GM21381 (cell line): ENCODE data around the gene DDX23.

Experiments used
- ATAC-seq: cut with Tn5 transposase; IDR thresholded peaks from one replicate; pipeline ENCODE4 v1.9.1; 2021; ENCODE audit warnings: mild to moderate bottlenecking, moderate library complexity; ENCODE audit not compliant: unreplicated experiment

The DDX23 gene

GRCh38 chr12:48824905-48825304 lies 27.1 kb downstream of the DDX23 start:
- ATAC-seq, result no peak

- ATAC-seq, result no peak
Observed at GRCh38 chr12:48824112-48824511, 27.9 kb downstream of the DDX23 start.

DNA sequence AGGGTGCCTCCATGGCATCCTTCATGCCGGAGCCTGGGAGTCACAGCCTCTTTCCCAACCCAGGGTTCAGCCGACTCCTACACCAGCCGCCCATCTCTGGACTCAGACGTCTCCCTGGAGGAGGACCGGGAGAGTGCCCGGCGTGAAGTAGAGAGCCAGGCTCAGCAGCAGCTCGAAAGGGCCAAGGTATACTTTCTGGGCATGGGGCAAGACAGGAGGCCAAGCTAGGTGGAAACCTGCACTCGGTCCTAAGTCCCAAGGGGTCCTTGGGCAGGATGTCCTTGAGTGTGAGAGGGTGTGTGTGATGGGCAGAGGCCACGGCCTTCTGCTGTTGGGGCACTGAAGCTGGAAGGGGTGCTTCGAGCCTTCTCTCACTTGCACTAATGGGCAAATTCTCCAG lies 28.7 kb downstream of the DDX23 start:
- ATAC-seq, result no peak

- no peak for ATAC-seq
Observed at GRCh38 chr12:48822711-48823110, 29.3 kb downstream of the DDX23 start.

DNA sequence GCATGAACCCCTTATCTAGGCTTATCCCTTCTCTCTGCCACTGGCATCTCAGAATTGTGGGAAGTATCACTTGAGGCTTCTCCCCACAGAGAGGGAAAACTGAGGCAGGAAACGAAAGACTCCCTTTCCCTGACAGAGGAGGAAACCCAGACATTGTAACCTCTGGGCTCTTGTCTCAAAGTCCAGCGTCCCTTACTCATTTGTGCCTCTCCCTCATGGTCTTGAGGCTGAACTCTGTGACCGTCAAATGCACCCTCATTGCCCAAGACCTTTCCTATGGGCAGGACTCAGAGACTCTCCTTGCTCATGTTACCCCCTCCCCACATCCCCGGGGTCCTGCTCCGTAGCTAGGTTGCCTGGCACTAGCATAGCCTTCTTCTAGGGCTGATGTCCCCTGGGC lies 29.8 kb downstream of the DDX23 start:
- no peak for ATAC-seq

- no peak for ATAC-seq
Observed at GRCh38 chr12:48819986-48820725, 31.8 kb downstream of the DDX23 start.

- ATAC-seq, result no peak
Observed at GRCh38 chr12:48818831-48819590, 33.0 kb downstream of the DDX23 start.

GRCh38 chr12:48817873-48818830 lies 33.8 kb downstream of the DDX23 start, which contains the start of gene CACNB3:
Gene CACNB3 (plus strand): TSS chr12:48818496. CDS start chr12:48818930, 434 bp downstream.
- no peak for ATAC-seq

- ATAC-seq, result no peak
Observed at GRCh38 chr12:48816143-48816854, 35.7 kb downstream of the DDX23 start.

DNA sequence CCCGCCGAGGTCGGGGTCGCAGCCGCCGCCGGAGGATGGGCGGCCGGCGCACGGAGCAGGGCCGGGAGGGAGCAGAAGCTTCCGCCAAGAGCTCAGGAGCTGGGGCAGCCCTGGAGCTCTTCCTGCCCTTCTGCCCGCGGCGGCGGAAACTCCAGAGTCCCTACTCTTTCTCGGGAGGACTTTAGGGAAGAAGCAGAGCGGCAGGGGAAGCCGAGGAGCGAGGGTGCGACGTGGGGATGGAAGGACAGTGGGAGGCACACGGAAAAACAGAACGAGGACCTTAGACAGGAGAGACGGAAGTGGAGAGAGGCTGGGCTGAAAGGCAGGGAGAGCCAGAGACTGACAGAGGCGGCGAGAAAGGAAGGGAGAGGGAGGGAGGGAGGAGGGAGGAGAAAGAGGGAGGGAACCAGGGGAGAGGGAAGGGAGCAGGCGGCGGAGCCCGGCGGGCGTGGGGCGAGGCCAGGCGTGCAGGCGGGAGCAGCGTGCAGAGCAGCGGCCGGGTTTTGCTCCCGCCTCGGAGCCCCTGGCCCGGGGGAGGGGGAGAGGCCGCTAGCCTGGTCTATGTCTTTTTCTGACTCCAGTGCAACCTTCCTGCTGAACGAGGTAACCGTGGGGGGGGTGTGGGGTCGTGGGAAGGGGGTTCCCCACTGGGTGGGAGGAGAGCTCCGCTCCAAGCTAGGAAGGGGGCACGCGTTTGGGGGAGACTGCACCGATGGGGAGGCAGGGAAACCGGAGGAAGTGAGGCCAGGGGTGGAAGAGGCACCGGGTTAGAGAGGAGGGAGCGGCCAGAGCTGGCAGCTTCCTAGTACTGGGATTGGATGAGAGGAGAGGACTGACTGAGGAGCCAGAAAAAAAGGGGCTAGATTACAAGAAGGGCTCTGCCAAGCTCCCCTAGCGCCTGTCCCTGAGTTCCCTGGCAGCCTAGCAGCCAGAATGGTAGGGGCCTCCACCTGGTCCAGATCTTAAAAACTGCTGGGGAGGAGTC lies 36.5 kb downstream of the DDX23 start:
- ATAC-seq, result peak; percentile 16

GRCh38 chr12:48814262-48815125 lies 37.5 kb downstream of the DDX23 start:
- peak; percentile 75 for ATAC-seq

- no peak for ATAC-seq
Observed at GRCh38 chr12:48813465-48814261, 38.3 kb downstream of the DDX23 start.

GRCh38 chr12:48812389-48812788 lies 39.6 kb downstream of the DDX23 start:
- ATAC-seq, result no peak

DNA sequence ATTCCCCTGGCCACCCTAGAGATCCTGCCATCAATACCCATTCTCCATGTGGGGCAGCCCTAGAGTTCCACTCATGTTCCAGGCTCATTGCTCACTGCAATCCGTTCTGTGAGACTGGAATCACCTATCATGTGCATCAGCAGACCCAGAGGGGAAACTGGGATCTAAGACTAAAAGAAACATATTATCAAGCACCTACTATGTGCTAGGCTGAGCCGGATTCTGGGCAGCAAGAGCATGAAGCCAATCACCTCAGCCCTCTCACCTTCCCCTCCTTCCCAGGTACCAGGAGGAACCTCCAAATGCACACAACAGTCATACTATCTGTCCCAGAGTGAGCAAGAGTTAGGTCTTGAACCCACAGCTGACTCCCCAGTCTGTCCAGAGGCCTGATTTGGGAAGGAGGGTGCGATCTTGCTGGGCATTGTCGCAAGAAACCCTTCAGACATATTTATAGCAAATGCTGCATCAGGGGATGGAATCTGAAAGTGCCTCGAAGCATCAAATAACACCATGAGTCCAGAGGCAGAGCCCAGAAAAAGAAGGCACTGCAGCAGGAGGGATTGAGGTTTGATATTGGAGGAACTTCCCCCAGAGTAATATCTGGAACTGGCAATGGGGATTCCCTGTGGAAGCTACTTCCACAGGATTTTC lies 40.4 kb downstream of the DDX23 start:
- ATAC-seq, result no peak

DNA sequence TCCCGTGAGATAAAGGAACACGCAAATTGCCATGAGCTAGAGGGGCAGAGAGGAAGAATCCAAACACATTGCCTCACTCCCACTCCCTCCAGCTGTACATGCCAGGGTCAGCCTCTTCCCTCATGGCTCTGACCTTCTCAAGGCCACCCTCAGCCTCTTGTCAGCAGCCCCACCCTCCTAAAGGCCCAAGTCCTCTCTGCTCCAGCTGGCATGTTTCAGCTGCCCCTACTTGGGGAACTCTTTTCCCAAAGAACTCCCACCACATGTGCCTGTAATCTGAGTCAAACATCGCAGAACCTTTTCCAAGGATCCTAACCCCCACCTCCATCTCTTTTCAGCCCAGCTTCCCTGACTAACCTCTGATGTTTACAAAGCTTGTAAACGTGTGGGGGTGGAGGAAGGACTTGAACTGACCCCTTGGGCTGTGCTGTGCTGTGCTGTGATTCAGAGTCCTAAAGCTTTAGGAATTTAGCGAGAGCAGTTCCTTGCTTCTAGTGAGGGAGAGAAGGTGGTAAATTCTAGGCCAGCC lies 41.0 kb downstream of the DDX23 start:
- ATAC-seq, result no peak

GRCh38 chr12:48807981-48808380 lies 44.0 kb downstream of the DDX23 start:
- no peak for ATAC-seq

DNA sequence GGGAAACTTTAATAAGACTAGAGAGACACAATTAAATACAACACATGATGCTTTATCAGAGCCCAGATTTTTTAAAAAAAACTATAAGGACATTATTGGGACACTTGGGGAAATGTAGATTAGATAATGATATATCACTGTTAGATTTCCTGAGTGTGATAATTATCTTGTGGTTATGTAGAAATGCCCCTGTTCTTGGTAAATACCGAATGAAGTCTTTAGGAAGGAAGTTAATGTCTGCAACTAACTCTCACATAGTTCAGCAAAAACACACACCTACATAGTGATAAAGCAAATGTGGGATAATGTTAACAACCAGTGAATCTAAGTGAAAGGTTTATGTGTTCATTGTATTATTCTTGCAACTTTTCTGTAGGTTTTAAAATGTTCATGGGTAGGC lies 48.3 kb downstream of the DDX23 start:
- no peak for ATAC-seq
